Thymus (tissue), 11 donors: ENCODE data around the gene CASP1. TPM values are rescaled to one million over a fixed set of nuclear protein-coding genes. Genes with fewer than 3 reads are reported as not detected.
"Not testable (repeated sequence)": the region's sequence is repeated elsewhere in the genome, so short reads cannot be mapped to it uniquely, and the experiment has no call there.

ENCODE experiments used
- DNase-seq, 9 donors: peaks; one replicate each; pipeline ENCODE4 v3.0.0-alpha.2; 2013; ENCODE audit warnings: low spot score in 9 of 9, low read depth in 6 of 9, missing footprints in 1 of 9
- H3K27ac ChIP-seq, 2 donors: one replicate each; pipeline ENCODE4 v1.5.1; 2013; ENCODE audit warnings: control low read depth in 1 of 2, low read depth in 1 of 2, low read length in 1 of 2, mild to moderate bottlenecking in 1 of 2, moderate library complexity in 1 of 2
- H3K27me3 ChIP-seq, 2 donors: one replicate each; pipeline ENCODE4 v1.5.1; 2013; ENCODE audit warnings: low read length in 1 of 2; ENCODE audit not compliant: control insufficient read depth in 2 of 2, insufficient read depth in 1 of 2
- H3K36me3 ChIP-seq, 2 donors: one replicate each; pipeline ENCODE4 v1.5.1; 2013; ENCODE audit warnings: low read length in 1 of 2, mild to moderate bottlenecking in 1 of 2, moderate library complexity in 1 of 2; ENCODE audit not compliant: control insufficient read depth in 2 of 2, insufficient read depth in 2 of 2
- H3K4me1 ChIP-seq, 2 donors: one replicate each; pipeline ENCODE4 v1.5.1; 2013; ENCODE audit warnings: low read length in 2 of 2; ENCODE audit not compliant: control insufficient read depth in 2 of 2, insufficient read depth in 2 of 2
- H3K4me3 ChIP-seq, 2 donors: one replicate each; pipeline ENCODE4 v1.5.1; 2013; ENCODE audit warnings: low read length in 2 of 2, control low read depth in 1 of 2, mild to moderate bottlenecking in 1 of 2
- H3K9me3 ChIP-seq, 2 donors: one replicate each; pipeline ENCODE4 v1.5.1; 2013; ENCODE audit warnings: low read length in 1 of 2, mild to moderate bottlenecking in 1 of 2; ENCODE audit not compliant: control insufficient read depth in 2 of 2, insufficient read depth in 1 of 2
- WGBS: extraction: QIAGEN DNeasy Blood & Tissue Kit; methylation state at CpG from one replicate; pipeline ENCODE4 v1.1.7; 2013; 5-methylcytosine and 5-hydroxymethylcytosine counted together
- polyA plus RNA-seq: library from polyadenylated mRNA; stranded (reverse); fragments of 200-250 nt; gene quantifications from one replicate; pipeline ENCODE4 v1.2.3, GENCODE V29; 2013
- total RNA-seq: library from RNA; stranded (reverse); fragments of 120-200 nt; gene quantifications from one replicate; pipeline ENCODE4 v1.2.4, GENCODE V29; 2013
- donor health status: healthy.

CASP1 gene
- total and polyA plus RNA-seq, 2 donors = 30.9 to 40.4 TPM

DNA sequence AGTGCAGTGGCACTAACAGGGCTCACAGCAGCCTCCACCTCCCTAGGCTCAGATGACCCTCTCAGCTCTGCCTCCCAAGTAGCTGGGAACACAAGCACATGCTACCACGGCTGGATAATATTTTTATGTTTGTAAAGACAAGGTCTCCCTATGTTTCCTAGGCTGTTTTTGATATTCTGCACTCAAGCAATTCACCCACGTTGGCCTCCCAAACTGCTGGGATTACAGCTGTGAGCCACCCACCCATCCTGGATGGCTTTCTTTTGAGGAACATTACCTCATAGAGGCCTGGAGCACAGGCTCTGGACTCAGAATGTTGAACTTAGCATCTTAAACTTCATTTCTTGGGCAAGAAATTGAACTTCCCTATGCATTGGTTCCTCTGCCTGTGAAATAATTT lies 37.1 kb upstream of the CASP1 start:
- H3K9me3 ChIP-seq, H3K27ac ChIP-seq, H3K4me3 ChIP-seq, H3K27me3 ChIP-seq, H3K36me3 ChIP-seq, H3K4me1 ChIP-seq, DNase-seq: not testable (repeated sequence)
- WGBS = 96% methylated on average over 2 of the region's 2 CpGs

DNA sequence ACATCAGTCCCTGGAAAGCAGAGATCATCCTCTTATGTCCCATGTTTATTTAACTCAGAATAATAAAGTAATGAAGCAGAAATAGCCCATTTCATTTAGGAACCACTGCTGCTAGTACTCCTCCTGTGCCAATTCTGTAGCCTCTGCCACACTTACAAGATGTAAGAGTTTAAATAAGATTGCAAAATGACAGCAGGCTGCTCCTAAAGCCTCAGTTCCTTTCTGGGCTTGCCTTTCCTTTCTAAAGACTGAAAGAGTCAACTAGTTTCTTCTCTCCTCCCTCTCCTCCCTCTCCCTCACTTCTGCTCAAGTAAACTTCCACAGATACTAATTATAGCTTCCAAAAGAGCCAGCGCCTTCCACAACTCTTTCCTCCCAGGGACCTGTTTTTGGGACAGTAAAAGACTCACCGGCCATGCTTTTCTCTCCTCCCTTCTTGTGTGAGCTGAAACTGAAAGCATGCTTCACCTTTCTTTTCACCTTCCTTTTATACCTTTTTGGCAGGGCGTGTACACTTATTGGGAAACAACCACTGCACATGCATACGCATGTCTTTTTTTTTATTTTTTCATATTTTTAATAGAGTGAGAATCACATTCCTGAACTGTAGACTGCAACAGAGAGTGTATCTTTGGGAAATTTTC lies 36.3 kb upstream of the CASP1 start:
- Histone ChIP-seq H3K4me1 (no peaks in the 10 kb centered on the region), H3K36me3 (no peaks in the 10 kb centered on the region), H3K9me3 (no peaks in the 10 kb centered on the region), H3K27me3 (no peaks in the 10 kb centered on the region), H3K4me3 (no peak overlapping the region), H3K27ac (peak overlapping the region in 1 of 2 donors; percentile 52)
- no peak for DNase-seq
- WGBS = 95% methylated on average over 4 of the region's 4 CpGs

DNA sequence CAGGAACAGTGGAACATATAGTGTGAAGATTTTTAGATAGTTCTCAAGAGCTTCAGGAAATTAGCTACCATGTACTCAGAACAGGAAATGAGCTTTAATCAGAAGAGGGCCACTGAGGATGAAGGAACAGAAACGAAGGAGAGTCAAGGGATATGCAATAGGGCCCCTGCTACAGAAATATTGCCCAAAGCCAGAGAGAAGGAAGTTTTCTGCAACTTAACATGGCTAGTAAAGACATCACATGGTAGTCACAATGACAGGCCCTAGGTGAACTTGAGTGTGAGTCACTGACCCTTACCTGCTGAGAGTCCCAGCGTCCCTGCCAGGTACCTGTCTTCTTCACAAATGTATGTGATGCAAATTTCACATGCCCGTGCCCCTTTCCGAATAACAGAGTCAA lies 35.4 kb upstream of the CASP1 start:
- WGBS = 87% methylated on average over 4 of the region's 4 CpGs
- H3K27ac ChIP-seq = no peak overlapping the region

DNA sequence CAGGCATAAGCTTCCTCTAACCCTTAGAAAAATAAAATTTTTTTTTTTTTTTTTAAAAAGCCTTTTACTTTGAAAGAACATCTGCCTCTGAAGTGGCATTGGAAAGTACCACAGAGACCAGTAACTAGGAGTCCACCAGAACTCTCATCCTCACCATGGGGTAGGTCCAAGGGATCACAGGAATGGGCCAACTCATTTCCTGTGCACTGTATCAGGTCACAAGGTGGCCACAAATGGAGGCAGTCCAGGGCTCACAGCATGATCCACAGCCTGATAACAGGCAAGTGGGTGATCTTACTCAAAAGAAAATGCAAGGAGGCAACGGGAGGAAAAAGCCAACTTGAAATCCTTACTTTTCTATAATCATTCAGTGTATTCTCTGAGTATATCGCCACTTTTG lies 34.8 kb upstream of the CASP1 start:
- not testable (repeated sequence) for H3K36me3 ChIP-seq, H3K27me3 ChIP-seq, H3K9me3 ChIP-seq, H3K4me1 ChIP-seq, DNase-seq, H3K4me3 ChIP-seq, H3K27ac ChIP-seq
- 81% methylated on average over 2 of the region's 2 CpGs for WGBS

More for the DNA sequence above, 35.4 kb upstream of the CASP1 start:
- no peaks in the 10 kb centered on the region for H3K9me3 ChIP-seq
- DNase-seq = no peak
- H3K27me3 ChIP-seq = no peaks in the 10 kb centered on the region
- no peaks in the 10 kb centered on the region for H3K36me3 ChIP-seq
- H3K4me3 ChIP-seq = no peak overlapping the region
- H3K4me1 ChIP-seq = no peaks in the 10 kb centered on the region

DNA sequence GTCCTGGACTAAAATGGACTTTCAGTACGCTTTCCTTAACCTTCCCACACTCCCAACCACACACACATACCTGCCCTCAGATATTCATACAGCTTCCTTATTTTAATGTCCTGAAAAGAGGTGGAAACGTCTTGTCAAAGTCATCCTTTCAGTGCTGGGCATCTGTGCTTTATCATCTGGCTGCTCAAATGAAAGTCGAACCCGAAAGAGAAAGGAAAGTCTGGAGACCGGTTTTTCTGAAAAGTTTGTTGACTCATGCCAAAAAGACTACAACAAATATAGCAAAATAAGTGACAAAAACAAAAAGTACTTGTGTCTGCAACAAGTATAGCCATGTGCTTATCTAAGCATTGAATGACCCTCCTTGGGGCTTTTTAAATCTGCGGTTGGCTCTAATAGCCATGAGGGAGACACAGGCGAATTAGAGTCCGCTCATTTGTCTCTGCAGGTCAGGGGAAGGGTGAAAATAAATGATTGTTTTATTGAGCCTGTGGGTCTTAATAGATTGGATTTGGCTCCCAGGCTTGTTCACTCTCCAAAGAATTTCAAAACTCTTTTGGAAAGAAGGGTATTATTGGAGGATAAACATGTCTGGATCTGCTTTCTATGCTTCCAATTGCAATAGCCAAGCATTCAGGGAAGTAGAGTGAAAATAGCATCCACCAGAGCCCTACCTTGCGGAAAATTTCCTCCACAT lies 28.4 kb upstream of the CASP1 start:
- not testable (repeated sequence) for H3K27ac ChIP-seq, H3K4me1 ChIP-seq, H3K36me3 ChIP-seq, H3K27me3 ChIP-seq, DNase-seq, H3K9me3 ChIP-seq, H3K4me3 ChIP-seq
- whole genome bisulfite sequencing = 79% methylated on average over 9 of the region's 9 CpGs

DNA sequence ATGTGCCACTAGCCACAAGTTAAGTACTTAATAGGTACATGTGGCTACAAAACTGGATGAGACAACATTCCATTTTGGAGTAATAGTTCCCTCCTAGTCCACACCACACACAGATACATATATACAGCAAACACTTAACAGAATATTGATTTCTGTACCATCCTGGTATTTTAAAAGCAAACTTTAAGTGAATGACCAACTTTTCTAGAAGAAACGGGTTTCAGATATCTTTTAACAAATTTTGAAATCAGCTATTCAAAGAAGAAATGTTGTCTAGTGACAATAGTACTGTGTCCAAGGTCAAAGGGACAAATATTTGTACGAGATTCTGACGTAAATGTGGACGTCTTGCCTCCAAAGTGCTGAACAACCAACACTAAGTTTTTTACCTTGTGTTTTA lies 22.5 kb upstream of the CASP1 start:
- Histone ChIP-seq H3K4me3 (no peak overlapping the region), H3K4me1 (no peaks in the 10 kb centered on the region), H3K36me3 (no peaks in the 10 kb centered on the region), H3K27ac (no peak overlapping the region), H3K27me3 (no peaks in the 10 kb centered on the region), H3K9me3 (no peaks in the 10 kb centered on the region)
- DNase-seq = no peak
- WGBS = 69% methylated on average over 4 of the region's 4 CpGs

DNA sequence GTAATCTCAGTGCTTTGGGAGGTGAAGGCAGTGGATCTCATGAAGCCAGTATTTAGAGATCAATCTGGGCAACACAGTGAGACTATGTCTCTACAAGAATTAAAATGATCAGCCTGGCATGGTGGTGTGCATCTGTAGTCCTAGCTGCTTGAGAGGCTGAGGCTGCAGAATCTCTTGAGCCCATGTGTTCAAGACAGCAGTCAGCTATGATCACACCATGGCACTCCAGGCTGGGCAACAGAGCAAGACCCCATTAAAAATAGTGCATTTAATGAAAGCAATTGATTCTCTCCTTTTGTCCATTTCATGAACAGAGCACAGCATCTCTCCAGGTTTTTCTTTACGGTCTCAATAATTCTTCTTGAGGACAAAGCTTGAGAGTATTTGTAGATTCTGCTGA lies 21.5 kb upstream of the CASP1 start:
- H3K9me3 ChIP-seq = no peaks in the 10 kb centered on the region
- H3K27me3 ChIP-seq = no peaks in the 10 kb centered on the region
- no peak overlapping the region for H3K27ac ChIP-seq
- no peak overlapping the region for H3K4me3 ChIP-seq
- DNase-seq = no peak
- H3K4me1 ChIP-seq = no peaks in the 10 kb centered on the region
- H3K36me3 ChIP-seq = no peaks in the 10 kb centered on the region
- WGBS = 96% methylated on average over 1 of the region's 1 CpG

DNA sequence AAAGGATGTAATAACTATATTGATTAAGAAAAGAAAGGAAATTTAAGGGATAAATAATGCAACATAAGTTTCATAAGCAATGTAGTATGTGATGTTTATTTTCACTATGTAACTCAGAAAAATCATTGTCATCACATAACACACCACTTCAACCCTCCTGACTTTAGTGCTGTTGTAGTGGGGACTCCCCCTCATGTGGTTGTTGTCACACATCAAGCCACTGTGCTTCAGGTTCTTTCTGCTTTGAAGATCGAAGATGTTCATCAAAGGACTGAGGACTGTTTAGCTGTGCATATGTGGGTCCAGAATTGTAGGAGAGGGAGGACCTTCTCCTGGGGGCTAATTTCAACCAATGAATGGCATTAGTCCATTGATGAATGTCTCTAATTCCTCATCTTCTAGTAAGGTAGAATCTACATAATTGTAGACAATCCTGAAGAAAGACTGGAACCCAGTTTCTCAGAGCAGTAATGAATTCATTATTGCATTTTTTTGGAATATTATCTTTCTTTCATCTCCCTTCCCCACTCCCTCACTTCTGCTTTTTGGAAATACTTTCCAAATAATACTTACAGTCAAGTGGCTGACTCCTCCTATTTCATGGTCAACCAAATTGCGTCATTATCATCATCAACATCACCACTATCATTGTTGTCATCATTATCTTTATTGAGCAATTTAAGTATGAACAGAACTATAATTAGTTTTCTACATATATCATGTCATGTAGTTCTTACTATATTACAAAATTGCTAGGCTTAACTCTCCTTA lies 20.0 kb upstream of the CASP1 start:
- H3K9me3 ChIP-seq = no peaks in the 10 kb centered on the region
- H3K27me3 ChIP-seq = no peaks in the 10 kb centered on the region
- no peak overlapping the region for H3K4me3 ChIP-seq
- no peaks in the 10 kb centered on the region for H3K4me1 ChIP-seq
- no peaks in the 10 kb centered on the region for H3K36me3 ChIP-seq
- no peak for DNase-seq
- 72% methylated on average over 2 of the region's 2 CpGs for WGBS
- no peak overlapping the region for H3K27ac ChIP-seq

DNA sequence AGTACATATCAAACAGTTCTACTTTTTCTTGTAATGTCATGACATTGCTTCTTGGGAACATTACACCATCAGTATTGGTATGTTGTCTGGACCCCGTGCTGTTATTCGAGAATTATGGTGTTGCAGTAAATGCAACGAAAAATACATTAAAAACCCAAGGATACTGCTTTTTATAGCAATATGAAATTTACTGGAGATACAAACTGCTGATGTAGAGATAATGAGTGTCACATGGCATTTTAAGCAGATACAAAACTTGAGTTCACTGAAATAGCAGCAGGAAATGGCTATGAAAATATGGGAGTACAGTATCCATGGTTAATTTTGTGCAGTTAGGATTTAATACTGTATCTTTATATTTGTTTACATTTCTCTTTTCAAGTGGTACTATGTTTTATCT lies 17.5 kb upstream of the CASP1 start:
- Histone ChIP-seq H3K4me1 (no peaks in the 10 kb centered on the region), H3K9me3 (no peaks in the 10 kb centered on the region), H3K27me3 (no peaks in the 10 kb centered on the region), H3K36me3 (no peaks in the 10 kb centered on the region), H3K4me3 (no peak overlapping the region), H3K27ac (no peak overlapping the region)
- no peak for DNase-seq
- 95% methylated on average over 3 of the region's 3 CpGs for whole genome bisulfite sequencing
